Transverse colon (tissue), 4 donors: ENCODE data around the gene HDDC2.

ENCODE experiments used
- CTCF ChIP-seq, 5 experiments: fragments of 200-600 bp in 3 of 5; fragments of 450-650 bp in 2 of 5; sonication (generic) in 3 of 5; IDR thresholded peaks; 1 replicate in 2 of 5; 2 replicates in 3 of 5; pipeline ENCODE4 v1.5.1; 2016 to 2017; ENCODE audit warnings: antibody characterized with exemption in 5 of 5, inconsistent platforms in 3 of 5, mild to moderate bottlenecking in 2 of 5, moderate library complexity in 1 of 5
- EP300 ChIP-seq: sonication (generic); formaldehyde crosslinking; IDR thresholded peaks from one replicate; pipeline ENCODE4 v1.6.1; 2017; ENCODE audit warnings: antibody characterized with exemption, low read depth
- POLR2A ChIP-seq: fragments of 450-650 bp; IDR thresholded peaks from one replicate; pipeline ENCODE4 v1.6.1; 2016; ENCODE audit warnings: antibody characterized with exemption, mild to moderate bottlenecking, moderate library complexity
- POLR2AphosphoS5 ChIP-seq, 3 donors: sonication (generic); formaldehyde crosslinking; IDR thresholded peaks; one replicate each; pipeline ENCODE4 v1.6.1; 2016; ENCODE audit warnings: antibody characterized with exemption in 3 of 3

- TF ChIP-seq CTCF (IDR thresholded peaks at IDR 0.05) (no peak), POLR2AphosphoS5 (IDR thresholded peaks at IDR 0.05) (no peak), EP300 (no peak), POLR2A (no peak)
These were observed 6.8 kb downstream of the HDDC2 start for GRCh38 chr6:125294925-125295324.
